Neural cell (in vitro differentiated cells): ENCODE data around the gene PLAU. TPM values are rescaled to one million over a fixed set of nuclear protein-coding genes. Genes with fewer than 3 reads are reported as not detected.

Source experiments
- H2AFZ ChIP-seq: fragments of 200-600, 300-800 bp; sonication (generic), shearing (Covaris generic); 2 replicates; pipeline ENCODE4 v1.6.0; 2014; ENCODE audit warnings: low read depth, mild to moderate bottlenecking, antibody characterized with exemption, low read length, moderate library complexity
- H3F3A ChIP-seq: fragments of 200-600 bp; shearing (Covaris generic); 2 replicates; pipeline ENCODE4 v1.6.1; 2016; ENCODE audit warnings: mild to moderate bottlenecking, moderate library complexity, mixed read lengths, antibody characterized with exemption, low read length; ENCODE audit not compliant: insufficient read depth, poor library complexity, severe bottlenecking
- H3K27ac ChIP-seq: fragments of 200-600, 300-800 bp; sonication (generic), shearing (Covaris generic); 2 replicates; pipeline ENCODE4 v1.5.1; 2014; ENCODE audit warnings: mild to moderate bottlenecking, low read length, moderate library complexity
- H3K27me3 ChIP-seq: fragments of 300-800, 200-600 bp; sonication (generic), shearing (Covaris generic); 2 replicates; pipeline ENCODE4 v1.6.0; 2014; ENCODE audit warnings: mild to moderate bottlenecking, low read depth, low read length, moderate library complexity; ENCODE audit not compliant: insufficient read depth
- H3K36me3 ChIP-seq: fragments of 300-800, 200-600 bp; sonication (generic), shearing (Covaris generic); 2 replicates; pipeline ENCODE4 v1.5.1; 2014; ENCODE audit warnings: mild to moderate bottlenecking, antibody characterized with exemption, low read length, moderate library complexity; ENCODE audit not compliant: insufficient read depth
- H3K4me2 ChIP-seq: fragments of 300-800, 200-600 bp; sonication (generic), shearing (Covaris generic); 2 replicates; pipeline ENCODE4 v1.6.0; 2014; ENCODE audit warnings: mild to moderate bottlenecking, low read length
- H3K4me3 ChIP-seq: fragments of 300-800, 200-600 bp; sonication (generic), shearing (Covaris generic); 2 replicates; pipeline ENCODE4 v1.5.1; 2014; ENCODE audit warnings: mild to moderate bottlenecking, low read length, moderate library complexity
- H3K79me2 ChIP-seq: fragments of 200-600 bp; shearing (Covaris generic); replicated peaks from 2 replicates; pipeline ENCODE4 v1.6.0; 2014; ENCODE audit warnings: mild to moderate bottlenecking, low read length, moderate library complexity; ENCODE audit not compliant: insufficient read depth
- H3K9ac ChIP-seq: fragments of 300-800, 200-600 bp; sonication (generic), shearing (Covaris generic); 2 replicates; pipeline ENCODE4 v1.6.1; 2016; ENCODE audit warnings: mild to moderate bottlenecking, low read length, mixed read lengths
- H3K9me2 ChIP-seq: fragments of 200-600 bp; shearing (Covaris generic); 2 replicates; pipeline ENCODE4 v1.6.1; 2016; ENCODE audit warnings: mild to moderate bottlenecking, low read length, mixed read lengths; ENCODE audit not compliant: insufficient read depth
- H3K9me3 ChIP-seq: fragments of 200-600, 300-800 bp; sonication (generic), shearing (Covaris generic); 2 replicates; pipeline ENCODE4 v1.6.1; 2016; ENCODE audit warnings: mild to moderate bottlenecking, mixed run types, low read length, moderate library complexity, mixed read lengths
- H4K20me1 ChIP-seq: fragments of 200-600 bp; shearing (Covaris generic); 2 replicates; pipeline ENCODE4 v1.6.1; 2016; ENCODE audit warnings: mild to moderate bottlenecking, mixed run types; ENCODE audit not compliant: insufficient read depth
- EP300 ChIP-seq: fragments of 450-650 bp; conservative IDR thresholded peaks from 2 replicates; pipeline ENCODE4 v1.6.1; 2014; ENCODE audit warnings: antibody characterized with exemption, mild to moderate bottlenecking, moderate library complexity; ENCODE audit not compliant: poor library complexity, severe bottlenecking
- EZH2 ChIP-seq: fragments of 200-600, 300-800 bp; shearing (Covaris generic), sonication (generic); IDR thresholded peaks from 2 replicates; pipeline ENCODE4 v1.6.1; 2014; ENCODE audit warnings: antibody characterized with exemption, low read length, borderline replicate concordance, mild to moderate bottlenecking; ENCODE audit not compliant: insufficient read depth, poor library complexity, severe bottlenecking
- MXI1 ChIP-seq: fragments of 450-650 bp; conservative IDR thresholded peaks from 2 replicates; pipeline ENCODE4 v1.6.1; 2014; ENCODE audit warnings: antibody characterized with exemption, mild to moderate bottlenecking; ENCODE audit not compliant: poor library complexity, severe bottlenecking
- POLR2AphosphoS5 ChIP-seq: IDR thresholded peaks from 2 replicates; pipeline ENCODE4 v1.6.1; 2012
- RAD21 ChIP-seq: fragments of 450-650 bp; conservative IDR thresholded peaks from 2 replicates; pipeline ENCODE4 v1.6.1; 2014; ENCODE audit warnings: antibody characterized with exemption, mild to moderate bottlenecking, moderate library complexity
- SMC3 ChIP-seq: fragments of 450-650 bp; conservative IDR thresholded peaks from 2 replicates; pipeline ENCODE4 v1.6.1; 2014; ENCODE audit warnings: antibody characterized with exemption, mild to moderate bottlenecking, moderate library complexity; ENCODE audit not compliant: poor library complexity
- TAF1 ChIP-seq: IDR thresholded peaks from 2 replicates; pipeline ENCODE4 v1.6.1; 2012; ENCODE audit warnings: low read depth
- polyA plus RNA-seq: library from polyadenylated mRNA; depleted of rRNA; stranded (reverse); fragments of >200 nt; gene quantifications from 2 replicates; pipeline ENCODE4 v1.2.3, GENCODE V29; 2014
- TF ChIP-seq, protein P1 (sequence below): fragments of 450-650 bp; IDR thresholded peaks from 2 replicates; pipeline ENCODE4 v1.5.1; 2014; ENCODE audit warnings: antibody characterized with exemption, mild to moderate bottlenecking, moderate library complexity; ENCODE audit not compliant: poor library complexity, severe bottlenecking
- TF ChIP-seq, protein P2 (sequence below): IDR thresholded peaks from 2 replicates; pipeline ENCODE4 v1.6.1; 2012; ENCODE audit warnings: borderline replicate concordance

Gene PLAU
- polyA plus RNA-seq, 1 donor from 2014 or later = 1.1 TPM

- H3K9me2 ChIP-seq = no peaks in the 10 kb centered on the region
- H3F3A ChIP-seq = no peaks in the 10 kb centered on the region
- H3K36me3 ChIP-seq = no peaks in the 10 kb centered on the region
- no peak overlapping the region for H3K4me2 ChIP-seq
- no peaks in the 10 kb centered on the region for H3K79me2 ChIP-seq
- H3K27me3 ChIP-seq = no peaks in the 10 kb centered on the region
- H4K20me1 ChIP-seq = no peaks in the 10 kb centered on the region
- H3K4me3 ChIP-seq = no peak overlapping the region
- no peaks in the 10 kb centered on the region for H3K9me3 ChIP-seq
- no peak overlapping the region for H3K9ac ChIP-seq
- no peak overlapping the region for H2AFZ ChIP-seq
- H3K27ac ChIP-seq = no peak overlapping the region
- TF ChIP-seq, protein P1, sequence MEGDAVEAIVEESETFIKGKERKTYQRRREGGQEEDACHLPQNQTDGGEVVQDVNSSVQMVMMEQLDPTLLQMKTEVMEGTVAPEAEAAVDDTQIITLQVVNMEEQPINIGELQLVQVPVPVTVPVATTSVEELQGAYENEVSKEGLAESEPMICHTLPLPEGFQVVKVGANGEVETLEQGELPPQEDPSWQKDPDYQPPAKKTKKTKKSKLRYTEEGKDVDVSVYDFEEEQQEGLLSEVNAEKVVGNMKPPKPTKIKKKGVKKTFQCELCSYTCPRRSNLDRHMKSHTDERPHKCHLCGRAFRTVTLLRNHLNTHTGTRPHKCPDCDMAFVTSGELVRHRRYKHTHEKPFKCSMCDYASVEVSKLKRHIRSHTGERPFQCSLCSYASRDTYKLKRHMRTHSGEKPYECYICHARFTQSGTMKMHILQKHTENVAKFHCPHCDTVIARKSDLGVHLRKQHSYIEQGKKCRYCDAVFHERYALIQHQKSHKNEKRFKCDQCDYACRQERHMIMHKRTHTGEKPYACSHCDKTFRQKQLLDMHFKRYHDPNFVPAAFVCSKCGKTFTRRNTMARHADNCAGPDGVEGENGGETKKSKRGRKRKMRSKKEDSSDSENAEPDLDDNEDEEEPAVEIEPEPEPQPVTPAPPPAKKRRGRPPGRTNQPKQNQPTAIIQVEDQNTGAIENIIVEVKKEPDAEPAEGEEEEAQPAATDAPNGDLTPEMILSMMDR = no peak
- no peak for TF ChIP-seq SMC3
- TF ChIP-seq, protein P2, sequence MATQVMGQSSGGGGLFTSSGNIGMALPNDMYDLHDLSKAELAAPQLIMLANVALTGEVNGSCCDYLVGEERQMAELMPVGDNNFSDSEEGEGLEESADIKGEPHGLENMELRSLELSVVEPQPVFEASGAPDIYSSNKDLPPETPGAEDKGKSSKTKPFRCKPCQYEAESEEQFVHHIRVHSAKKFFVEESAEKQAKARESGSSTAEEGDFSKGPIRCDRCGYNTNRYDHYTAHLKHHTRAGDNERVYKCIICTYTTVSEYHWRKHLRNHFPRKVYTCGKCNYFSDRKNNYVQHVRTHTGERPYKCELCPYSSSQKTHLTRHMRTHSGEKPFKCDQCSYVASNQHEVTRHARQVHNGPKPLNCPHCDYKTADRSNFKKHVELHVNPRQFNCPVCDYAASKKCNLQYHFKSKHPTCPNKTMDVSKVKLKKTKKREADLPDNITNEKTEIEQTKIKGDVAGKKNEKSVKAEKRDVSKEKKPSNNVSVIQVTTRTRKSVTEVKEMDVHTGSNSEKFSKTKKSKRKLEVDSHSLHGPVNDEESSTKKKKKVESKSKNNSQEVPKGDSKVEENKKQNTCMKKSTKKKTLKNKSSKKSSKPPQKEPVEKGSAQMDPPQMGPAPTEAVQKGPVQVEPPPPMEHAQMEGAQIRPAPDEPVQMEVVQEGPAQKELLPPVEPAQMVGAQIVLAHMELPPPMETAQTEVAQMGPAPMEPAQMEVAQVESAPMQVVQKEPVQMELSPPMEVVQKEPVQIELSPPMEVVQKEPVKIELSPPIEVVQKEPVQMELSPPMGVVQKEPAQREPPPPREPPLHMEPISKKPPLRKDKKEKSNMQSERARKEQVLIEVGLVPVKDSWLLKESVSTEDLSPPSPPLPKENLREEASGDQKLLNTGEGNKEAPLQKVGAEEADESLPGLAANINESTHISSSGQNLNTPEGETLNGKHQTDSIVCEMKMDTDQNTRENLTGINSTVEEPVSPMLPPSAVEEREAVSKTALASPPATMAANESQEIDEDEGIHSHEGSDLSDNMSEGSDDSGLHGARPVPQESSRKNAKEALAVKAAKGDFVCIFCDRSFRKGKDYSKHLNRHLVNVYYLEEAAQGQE = no peak
- no peak for TF ChIP-seq EP300
- TF ChIP-seq TAF1 = no peak
- no peak for TF ChIP-seq POLR2AphosphoS5
- TF ChIP-seq RAD21 = no peak
- no peak for TF ChIP-seq EZH2
- TF ChIP-seq MXI1 = no peak
These were observed 11.3 kb downstream of the PLAU start for GRCh38 chr10:73922007-73922863.

DNA sequence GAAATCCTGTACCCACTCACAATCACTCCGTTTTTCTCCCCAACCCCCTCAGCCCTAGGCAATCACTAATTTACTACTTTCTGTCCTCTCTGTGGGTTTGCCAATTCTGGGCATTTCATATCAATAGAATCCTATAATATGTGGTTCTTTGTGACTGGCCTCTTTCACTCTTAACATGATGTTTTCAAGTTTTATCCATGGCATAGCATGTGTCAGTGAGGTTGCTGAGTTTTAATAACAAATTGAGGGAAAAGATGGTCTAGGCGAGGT lies 11.9 kb downstream of the PLAU start:
- Histone ChIP-seq H3K9ac (no peak overlapping the region), H3K27me3 (no peaks in the 10 kb centered on the region), H3K4me2 (no peak overlapping the region), H3K27ac (no peak overlapping the region), H4K20me1 (no peaks in the 10 kb centered on the region), H3K79me2 (no peaks in the 10 kb centered on the region), H3K4me3 (no peak overlapping the region), H2AFZ (no peak overlapping the region), H3K9me2 (no peaks in the 10 kb centered on the region), H3F3A (no peaks in the 10 kb centered on the region), H3K36me3 (no peaks in the 10 kb centered on the region), H3K9me3 (no peaks in the 10 kb centered on the region)
- TF ChIP-seq, protein P2 = no peak
- TF ChIP-seq RAD21 = no peak
- TF ChIP-seq SMC3 = no peak
- no peak for TF ChIP-seq TAF1
- TF ChIP-seq POLR2AphosphoS5 = no peak
- TF ChIP-seq, protein P1 = no peak
- no peak for TF ChIP-seq EP300
- no peak for TF ChIP-seq MXI1
- no peak for TF ChIP-seq EZH2
